Thyroid gland (tissue), 4 donors: ENCODE results near the gene CA6. TPM values are rescaled to one million over a fixed set of nuclear protein-coding genes. Genes with fewer than 3 reads are reported as not detected.

ENCODE experiments used
- DNase-seq, 2 donors: peaks; one replicate each; pipeline ENCODE4 v3.0.0-alpha.2; 2019
- H3K27ac ChIP-seq, 3 donors: fragments of 200-600 bp; sonication (generic); 1 replicate in 2 of 3; 2 replicates in 1 of 3; pipeline ENCODE4 v1.5.1; 2016 to 2019; ENCODE audit warnings: mild to moderate bottlenecking in 1 of 3, moderate library complexity in 1 of 3
- H3K27me3 ChIP-seq: fragments of 200-600 bp; sonication (generic); one replicate; pipeline ENCODE4 v1.5.1; 2019
- H3K36me3 ChIP-seq, 2 donors: fragments of 200-600 bp; sonication (generic); one replicate each; pipeline ENCODE4 v1.5.1; 2016 to 2019
- H3K4me1 ChIP-seq, 2 donors: fragments of 200-600 bp; sonication (generic); one replicate each; pipeline ENCODE4 v1.5.1; 2017 to 2019
- H3K4me3 ChIP-seq, 3 donors: fragments of 200-600 bp; sonication (generic); replicated peaks in 1 of 3; 1 replicate in 2 of 3; 2 replicates in 1 of 3; pipeline ENCODE4 v1.5.1; 2016; ENCODE audit warnings: mild to moderate bottlenecking in 1 of 3
- H3K9me3 ChIP-seq: fragments of 200-600 bp; sonication (generic); one replicate; pipeline ENCODE4 v1.5.1; 2017
- POLR2A ChIP-seq, 2 donors: fragments of 450-650 bp; IDR thresholded peaks; one replicate each; pipeline ENCODE4 v1.6.1; 2017; ENCODE audit warnings: antibody characterized with exemption in 2 of 2, mild to moderate bottlenecking in 2 of 2, moderate library complexity in 1 of 2
- WGBS, 2 donors: methylation state at CpG; one replicate each; pipeline ENCODE4 v1.1.5; 2017; 5-methylcytosine and 5-hydroxymethylcytosine counted together
- intact Hi-C: fragments of 100-400 bp; cut with DNase I; formaldehyde crosslinking; loops from one replicate; pipeline ENCODE4 v1.15.1; 2023
- total RNA-seq, 4 donors: library from RNA; depleted of rRNA; stranded (reverse); fragments of >200 nt; gene quantifications; one replicate each; pipeline ENCODE4 v1.2.3, GENCODE V29; 2016
- TF ChIP-seq, protein P1 (sequence below), 6 experiments: fragments of 200-600 bp in 3 of 6; fragments of 450-650 bp in 3 of 6; sonication (generic) in 3 of 6; IDR thresholded peaks; one replicate each; pipeline ENCODE4 v1.5.1; 2016 to 2019; ENCODE audit warnings: antibody characterized with exemption in 6 of 6, mild to moderate bottlenecking in 2 of 6, inconsistent platforms in 1 of 6, moderate library complexity in 1 of 6

Gene CA6
- total RNA-seq, 4 donors from 2014 or later, result not detected

- Histone ChIP-seq H3K27me3 (no peaks in the 10 kb centered on the region), H3K9me3 (no peaks in the 10 kb centered on the region), H3K4me1 (no peaks in the 10 kb centered on the region), H3K4me3 (no peak overlapping the region), H3K36me3 (no peaks in the 10 kb centered on the region), H3K27ac (no peak overlapping the region)
- 91 to 95% methylated on average over 10 of the region's 10 CpGs for WGBS, 2 donors
- TF ChIP-seq POLR2A (IDR thresholded peaks at IDR 0.05), result no peak
- TF ChIP-seq, protein P1, sequence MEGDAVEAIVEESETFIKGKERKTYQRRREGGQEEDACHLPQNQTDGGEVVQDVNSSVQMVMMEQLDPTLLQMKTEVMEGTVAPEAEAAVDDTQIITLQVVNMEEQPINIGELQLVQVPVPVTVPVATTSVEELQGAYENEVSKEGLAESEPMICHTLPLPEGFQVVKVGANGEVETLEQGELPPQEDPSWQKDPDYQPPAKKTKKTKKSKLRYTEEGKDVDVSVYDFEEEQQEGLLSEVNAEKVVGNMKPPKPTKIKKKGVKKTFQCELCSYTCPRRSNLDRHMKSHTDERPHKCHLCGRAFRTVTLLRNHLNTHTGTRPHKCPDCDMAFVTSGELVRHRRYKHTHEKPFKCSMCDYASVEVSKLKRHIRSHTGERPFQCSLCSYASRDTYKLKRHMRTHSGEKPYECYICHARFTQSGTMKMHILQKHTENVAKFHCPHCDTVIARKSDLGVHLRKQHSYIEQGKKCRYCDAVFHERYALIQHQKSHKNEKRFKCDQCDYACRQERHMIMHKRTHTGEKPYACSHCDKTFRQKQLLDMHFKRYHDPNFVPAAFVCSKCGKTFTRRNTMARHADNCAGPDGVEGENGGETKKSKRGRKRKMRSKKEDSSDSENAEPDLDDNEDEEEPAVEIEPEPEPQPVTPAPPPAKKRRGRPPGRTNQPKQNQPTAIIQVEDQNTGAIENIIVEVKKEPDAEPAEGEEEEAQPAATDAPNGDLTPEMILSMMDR (IDR thresholded peaks at IDR 0.05), result no peak
- intact Hi-C loops, result no loop called here
- DNase-seq, result no peak
These were observed 62.6 kb downstream of the CA6 start for GRCh38 chr1:9008236-9008635.

DNA sequence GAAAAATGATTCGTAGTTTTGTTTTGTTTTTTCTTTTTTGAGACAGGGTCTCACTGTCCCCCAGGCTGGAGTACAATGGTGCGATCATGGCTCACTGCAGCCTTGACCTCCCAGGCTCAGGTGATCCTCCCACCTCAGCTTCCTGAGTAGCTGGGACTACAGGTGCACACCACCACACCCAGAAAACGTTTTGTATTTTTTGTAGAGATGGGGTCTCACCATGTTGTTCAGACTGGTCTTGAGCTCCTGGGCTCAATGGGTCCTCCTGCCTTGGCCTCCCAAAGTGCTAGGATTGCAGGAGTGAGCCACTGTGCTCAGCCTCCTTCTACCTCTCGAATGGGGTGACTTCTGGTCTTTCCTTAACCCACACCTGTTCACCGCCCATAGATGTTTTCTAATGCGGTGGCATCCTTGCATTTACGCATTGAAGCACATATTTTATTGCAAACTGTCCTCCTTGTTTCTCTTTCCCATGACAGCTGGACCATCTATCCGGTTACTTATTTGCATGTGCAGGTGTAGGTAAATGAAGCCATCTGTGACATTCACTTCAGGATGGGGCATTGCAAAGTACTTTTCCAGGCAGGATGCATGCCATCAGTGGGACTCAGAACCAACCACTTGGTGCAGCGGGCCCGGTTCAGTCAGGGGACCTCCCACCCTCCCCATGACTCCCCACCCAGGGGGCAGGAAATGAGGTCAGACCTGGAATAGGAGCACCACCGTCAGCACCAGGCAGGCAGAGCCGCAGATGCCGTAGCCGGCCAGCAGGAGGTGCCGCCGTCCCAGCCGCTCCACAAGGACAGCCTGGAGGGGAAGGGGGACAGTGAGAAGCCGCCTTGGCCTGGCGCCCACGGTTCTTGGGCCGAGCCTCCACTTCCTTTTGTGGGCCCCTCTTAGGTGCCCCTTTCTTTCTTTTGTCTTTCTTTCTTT, 64.0 kb downstream of the CA6 start:
- WGBS, 2 donors, result 54% methylated on average over 20 to 21 of the region's 21 CpGs
- no peak overlapping the region for H3K27ac ChIP-seq
- H3K27me3 ChIP-seq, result no peaks in the 10 kb centered on the region
- H3K36me3 ChIP-seq, result no peaks in the 10 kb centered on the region
- no peak for TF ChIP-seq POLR2A (IDR thresholded peaks at IDR 0.05)
- TF ChIP-seq, protein P1 (IDR thresholded peaks at IDR 0.05), result peak in 1 of 6 experiments; percentile 38
- no peaks in the 10 kb centered on the region for H3K4me1 ChIP-seq
- peak; percentile 3 to 12 for DNase-seq
- intact Hi-C loops, result no loop called here
- no peaks in the 10 kb centered on the region for H3K9me3 ChIP-seq
- H3K4me3 ChIP-seq, result no peak overlapping the region

- Histone ChIP-seq H3K27me3 (no peaks in the 10 kb centered on the region), H3K36me3 (no peaks in the 10 kb centered on the region), H3K4me1 (no peaks in the 10 kb centered on the region), H3K4me3 (no peak overlapping the region), H3K9me3 (no peaks in the 10 kb centered on the region), H3K27ac (no peak overlapping the region)
- TF ChIP-seq POLR2A (IDR thresholded peaks at IDR 0.05), result no peak
- TF ChIP-seq, protein P1 (IDR thresholded peaks at IDR 0.05), result no peak
- peak; percentile 22 for DNase-seq
- WGBS, 2 donors, result 82 to 85% methylated on average over 8 of the region's 8 CpGs
- intact Hi-C loops, result no loop called here
These were observed 65.2 kb downstream of the CA6 start for GRCh38 chr1:9010781-9011323.

GRCh38 chr1:9013819-9014218, 68.2 kb downstream of the CA6 start:
- no peaks in the 10 kb centered on the region for H3K27me3 ChIP-seq
- H3K36me3 ChIP-seq, result no peaks in the 10 kb centered on the region
- H3K9me3 ChIP-seq, result no peaks in the 10 kb centered on the region
- no peak overlapping the region for H3K4me3 ChIP-seq
- intact Hi-C loops, result no loop called here
- no peak for DNase-seq
- H3K4me1 ChIP-seq, result no peaks in the 10 kb centered on the region
- H3K27ac ChIP-seq, result no peak overlapping the region
- 80 to 81% methylated on average over 8 of the region's 8 CpGs for WGBS, 2 donors
- TF ChIP-seq POLR2A (IDR thresholded peaks at IDR 0.05), result no peak
- TF ChIP-seq, protein P1 (IDR thresholded peaks at IDR 0.05), result no peak
